Testis (tissue), 3 donors: ENCODE results near the gene FBXO34. TPM values are rescaled to one million over a fixed set of nuclear protein-coding genes. Genes with fewer than 3 reads are reported as not detected.

Experiments
- DNase-seq: peaks from one replicate; pipeline ENCODE4 v3.0.0-alpha.2; 2019
- H3K27ac ChIP-seq, 2 donors: fragments of 200-600 bp; sonication (generic); one replicate each; pipeline ENCODE4 v1.5.1; 2019
- H3K27me3 ChIP-seq: fragments of 200-600 bp; sonication (generic); one replicate; pipeline ENCODE4 v1.5.1; 2019
- H3K36me3 ChIP-seq: fragments of 200-600 bp; sonication (generic); one replicate; pipeline ENCODE4 v1.5.1; 2017; ENCODE audit warnings: low read depth; ENCODE audit errors: missing control alignments
- H3K4me1 ChIP-seq: fragments of 200-600 bp; sonication (generic); one replicate; pipeline ENCODE4 v1.5.1; 2019
- H3K4me3 ChIP-seq, 2 donors: fragments of 200-600 bp; sonication (generic); one replicate each; pipeline ENCODE4 v1.5.1; 2017 to 2019
- H3K9me3 ChIP-seq: fragments of 200-600 bp; sonication (generic); one replicate; pipeline ENCODE4 v1.5.1; 2017
- CTCF ChIP-seq, 3 experiments: fragments of 450-650 bp in 2 of 3; fragments of 200-600 bp in 1 of 3; sonication (generic) in 1 of 3; IDR thresholded peaks; one replicate each; pipeline ENCODE4 v1.5.1; 2016 to 2019; ENCODE audit warnings: antibody characterized with exemption in 3 of 3, mild to moderate bottlenecking in 2 of 3, moderate library complexity in 1 of 3
- POLR2A ChIP-seq: fragments of 450-650 bp; IDR thresholded peaks from one replicate; pipeline ENCODE4 v1.6.1; 2017; ENCODE audit warnings: antibody characterized with exemption, mild to moderate bottlenecking, moderate library complexity
- WGBS, 2 donors: methylation state at CpG; one replicate each; pipeline ENCODE4 v1.1.5; 2018; 5-methylcytosine and 5-hydroxymethylcytosine counted together
- intact Hi-C: fragments of 100-400 bp; cut with DNase I; formaldehyde crosslinking; loops from one replicate; pipeline ENCODE4 v1.15.1; 2023; ENCODE audit warnings: low total_unique reads
- polyA plus RNA-seq: library from polyadenylated mRNA; stranded (reverse); fragments of 350-450 nt; fragmentation: Illumina TruSeq; extraction: RNeasy Lipid Tissue Mini Kit (QIAGEN cat#74804); gene quantifications from one replicate; pipeline ENCODE4 v1.2.3, GENCODE V29; 2014; ENCODE audit warnings: low read depth, low replicate concordance; ENCODE audit not compliant: insufficient read depth
- total RNA-seq, 2 donors: library from RNA; depleted of rRNA; stranded (reverse); fragments of >200 nt; gene quantifications; one replicate each; pipeline ENCODE4 v1.2.3, GENCODE V29; 2016

The FBXO34 gene
- total and polyA plus RNA-seq, 3 donors from 2014 or later, result 62.1 to 91.7 (median 84.4) TPM

GRCh38 chr14:55281316-55281839 is 10.2 kb downstream of the FBXO34 start:
- 65 to 75% methylated on average over 6 of the region's 6 CpGs for WGBS, 2 donors
- Histone ChIP-seq H3K4me1 (peaks cover 15% of the 10 kb centered on the region), H3K9me3 (no peaks in the 10 kb centered on the region), H3K27ac (no peak overlapping the region), H3K4me3 (no peak overlapping the region), H3K27me3 (no peaks in the 10 kb centered on the region), H3K36me3 (no peaks in the 10 kb centered on the region)
- intact Hi-C loops, result no loop called here
- no peak for DNase-seq
- TF ChIP-seq CTCF (IDR thresholded peaks at IDR 0.05), result no peak
- TF ChIP-seq POLR2A, result no peak

DNA sequence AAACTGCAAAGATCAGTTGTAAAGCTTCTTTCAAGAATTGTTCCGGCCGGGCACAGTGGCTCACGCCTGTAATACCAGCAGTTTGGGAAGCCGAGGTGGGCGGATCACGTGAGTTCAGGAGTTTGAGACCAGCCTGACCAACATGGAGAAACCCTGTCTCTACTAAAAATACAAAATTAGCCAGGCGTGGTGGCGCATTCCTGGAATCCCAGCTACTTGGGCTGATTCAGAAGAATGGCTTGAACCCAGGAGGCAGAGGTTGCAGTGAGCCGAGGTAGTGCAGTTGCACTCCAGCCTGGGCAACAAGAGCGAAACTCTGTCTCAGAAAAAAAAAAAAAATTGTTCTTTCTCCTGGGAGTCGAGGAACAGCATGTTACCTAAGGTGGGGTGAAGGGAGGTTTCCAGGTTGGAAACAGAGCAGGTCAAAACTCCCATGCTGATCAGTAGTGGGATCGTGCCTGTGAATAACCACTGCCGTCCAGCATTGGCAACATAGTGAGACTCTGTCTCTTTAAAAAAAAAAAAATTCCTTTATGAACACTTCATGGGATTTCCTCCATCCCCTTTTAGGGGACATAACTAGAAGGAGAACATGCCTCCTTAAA is 13.9 kb downstream of the FBXO34 start:
- no peak for DNase-seq

GRCh38 chr14:55288439-55288838 is 17.2 kb downstream of the FBXO34 start:
- Histone ChIP-seq H3K9me3 (no peaks in the 10 kb centered on the region), H3K27ac (peak overlapping the region in 1 of 2 donors; percentile 10), H3K4me1 (no peaks in the 10 kb centered on the region), H3K36me3 (no peaks in the 10 kb centered on the region), H3K27me3 (no peaks in the 10 kb centered on the region), H3K4me3 (no peak overlapping the region)
- intact Hi-C loops, result no loop called here
- DNase-seq, result no peak
- TF ChIP-seq CTCF (IDR thresholded peaks at IDR 0.05), result no peak
- TF ChIP-seq POLR2A, result no peak
- 66 to 84% methylated on average over 6 of the region's 6 CpGs for WGBS, 2 donors

More for the DNA sequence above, 13.9 kb downstream of the FBXO34 start:
- H3K4me1 ChIP-seq, result peaks cover 5% of the 10 kb centered on the region
- WGBS, 2 donors, result 72 to 80% methylated on average over 13 of the region's 13 CpGs
- no peak overlapping the region for H3K4me3 ChIP-seq
- no peak for TF ChIP-seq POLR2A
- TF ChIP-seq CTCF (IDR thresholded peaks at IDR 0.05), result no peak
- no peak overlapping the region for H3K27ac ChIP-seq
- H3K9me3 ChIP-seq, result no peaks in the 10 kb centered on the region
- no peaks in the 10 kb centered on the region for H3K27me3 ChIP-seq
- intact Hi-C loops, result no loop called here
- no peaks in the 10 kb centered on the region for H3K36me3 ChIP-seq

DNA sequence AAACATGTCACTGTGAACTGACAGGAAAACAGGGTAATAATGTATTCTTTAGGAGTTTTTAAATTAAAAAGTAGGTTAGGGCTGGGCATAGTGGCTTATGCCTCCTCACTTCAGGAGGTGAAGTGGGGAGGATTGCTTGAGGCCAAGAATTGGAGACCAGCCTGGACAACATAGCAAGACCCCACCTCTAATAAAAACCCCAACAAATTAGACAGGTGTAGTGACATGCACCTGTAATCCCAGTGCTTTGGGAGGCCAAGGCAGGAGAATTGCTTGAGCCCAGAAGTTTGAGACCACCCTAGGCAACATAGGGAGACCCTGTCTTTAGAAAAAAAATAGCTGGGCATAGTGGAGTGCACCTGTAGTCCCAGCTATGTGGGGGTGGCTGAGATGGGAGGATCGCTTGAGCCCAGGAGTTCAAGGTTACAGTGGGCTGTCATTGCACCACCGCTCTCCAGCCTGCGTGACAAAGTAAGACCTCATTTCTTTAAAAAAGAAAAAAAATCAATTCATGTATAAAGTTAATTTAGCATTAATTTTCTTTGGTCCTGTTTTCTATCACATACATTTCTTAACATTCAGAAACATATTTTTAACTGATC is 20.4 kb downstream of the FBXO34 start:
- Histone ChIP-seq H3K4me3 (no peak overlapping the region), H3K27ac (no peak overlapping the region), H3K9me3 (no peaks in the 10 kb centered on the region), H3K4me1 (no peaks in the 10 kb centered on the region), H3K36me3 (no peaks in the 10 kb centered on the region), H3K27me3 (no peaks in the 10 kb centered on the region)
- 43 to 70% methylated on average over 3 of the region's 3 CpGs for WGBS, 2 donors
- DNase-seq, result no peak
- intact Hi-C loops, result no loop called here
- TF ChIP-seq CTCF (IDR thresholded peaks at IDR 0.05) (no peak), POLR2A (no peak)

GRCh38 chr14:55294603-55295002 is 23.4 kb downstream of the FBXO34 start:
- H3K4me3 ChIP-seq, result no peak overlapping the region
- no peaks in the 10 kb centered on the region for H3K36me3 ChIP-seq
- 83% methylated on average over 3 of the region's 3 CpGs for WGBS, 2 donors
- no peak for DNase-seq
- no peaks in the 10 kb centered on the region for H3K27me3 ChIP-seq
- no peak overlapping the region for H3K27ac ChIP-seq
- intact Hi-C loops, result no loop called here
- no peaks in the 10 kb centered on the region for H3K9me3 ChIP-seq
- TF ChIP-seq CTCF (IDR thresholded peaks at IDR 0.05) (no peak), POLR2A (no peak)
- H3K4me1 ChIP-seq, result peaks cover 8% of the 10 kb centered on the region
